Esophagus squamous epithelium (tissue), 5 donors: ENCODE data around the gene NUBPL. TPM values are rescaled to one million over a fixed set of nuclear protein-coding genes. Genes with fewer than 3 reads are reported as not detected.

ENCODE experiments used
- DNase-seq: peaks from one replicate; lab custom pipeline; 2025; lab: John Stamatoyannopoulos, UW
- H3K27ac ChIP-seq, 4 donors: fragments of 200-600 bp; sonication (generic); one replicate each; pipeline ENCODE4 v1.5.1; 2016 to 2019; ENCODE audit warnings: mild to moderate bottlenecking in 1 of 4
- H3K27me3 ChIP-seq, 4 donors: fragments of 200-600 bp; sonication (generic); 1 replicate in 3 of 4; 2 replicates in 1 of 4; pipeline versions ENCODE4 v1.5.1 to v1.6.0; 2017 to 2021; ENCODE audit warnings: antibody characterized with exemption in 1 of 4
- H3K36me3 ChIP-seq, 3 donors: fragments of 200-600 bp; sonication (generic); one replicate each; pipeline ENCODE4 v1.5.1; 2016 to 2019
- H3K4me1 ChIP-seq, 3 donors: fragments of 200-600 bp; sonication (generic); one replicate each; pipeline ENCODE4 v1.5.1; 2017 to 2019
- H3K4me3 ChIP-seq, 4 donors: fragments of 200-600 bp; sonication (generic); 1 replicate in 3 of 4; 2 replicates in 1 of 4; pipeline ENCODE4 v1.5.1; 2016 to 2019; ENCODE audit warnings: mild to moderate bottlenecking in 2 of 4, moderate library complexity in 1 of 4
- H3K9me3 ChIP-seq, 3 donors: fragments of 200-600 bp; sonication (generic); one replicate each; pipeline ENCODE4 v1.5.1; 2016 to 2019
- CTCF ChIP-seq, 6 experiments: fragments of 450-650 bp in 4 of 6; fragments of 200-600 bp in 2 of 6; sonication (generic) in 2 of 6; IDR thresholded peaks; one replicate each; pipeline ENCODE4 v1.5.1; 2016 to 2019; ENCODE audit warnings: antibody characterized with exemption in 6 of 6, mild to moderate bottlenecking in 4 of 6, moderate library complexity in 4 of 6
- POLR2A ChIP-seq, 4 donors: fragments of 450-650 bp; IDR thresholded peaks; one replicate each; pipeline ENCODE4 v1.6.1; 2017; ENCODE audit warnings: antibody characterized with exemption in 4 of 4, mild to moderate bottlenecking in 4 of 4, moderate library complexity in 3 of 4
- WGBS, 2 donors: methylation state at CpG; one replicate each; pipeline ENCODE4 v1.1.5; 2018; 5-methylcytosine and 5-hydroxymethylcytosine counted together
- intact Hi-C: fragments of 100-400 bp; cut with DNase I; formaldehyde crosslinking; loops from one replicate; pipeline ENCODE4 v1.15.0; 2022
- total RNA-seq, 4 donors: library from RNA; depleted of rRNA; stranded (reverse); fragments of >200 nt; gene quantifications; one replicate each; pipeline ENCODE4 v1.1.0, GENCODE V29; 2016
- donor health status: DM: yes; HTN: yes; CAD: no.

NUBPL gene
- total RNA-seq, 4 donors from 2014 or later, result 2.9 to 8.4 (median 6.8) TPM

GRCh38 chr14:31893221-31893757 is 332.1 kb downstream of the NUBPL start:
- Histone ChIP-seq H3K4me1 (no peaks in the 10 kb centered on the region), H3K9me3 (no peaks in the 10 kb centered on the region), H3K4me3 (no peak overlapping the region), H3K36me3 (no peaks in the 10 kb centered on the region), H3K27me3 (no peaks in the 10 kb centered on the region), H3K27ac (no peak overlapping the region)
- WGBS, 2 donors, result 70 to 81% methylated on average over 3 to 5 of the region's 5 CpGs
- no peak for DNase-seq
- no peak for TF ChIP-seq POLR2A (IDR thresholded peaks at IDR 0.05)
- no peak for TF ChIP-seq CTCF (IDR thresholded peaks at IDR 0.05)
- intact Hi-C loops, result no loop called here

- 84 to 88% methylated on average over 3 of the region's 3 CpGs for WGBS, 2 donors
- H3K4me1 ChIP-seq, result no peaks in the 10 kb centered on the region
- TF ChIP-seq CTCF (IDR thresholded peaks at IDR 0.05) (no peak), POLR2A (IDR thresholded peaks at IDR 0.05) (no peak)
- H3K36me3 ChIP-seq, result no peaks in the 10 kb centered on the region
- H3K4me3 ChIP-seq, result no peak overlapping the region
- no peak for DNase-seq
- no peaks in the 10 kb centered on the region for H3K27me3 ChIP-seq
- intact Hi-C loops, result no loop called here
- no peak overlapping the region for H3K27ac ChIP-seq
- no peaks in the 10 kb centered on the region for H3K9me3 ChIP-seq
These were observed 333.1 kb downstream of the NUBPL start for GRCh38 chr14:31894351-31894750.

- intact Hi-C loops, result no loop called here
- no peak for DNase-seq
- Histone ChIP-seq H3K27me3 (no peaks in the 10 kb centered on the region), H3K4me3 (no peak overlapping the region), H3K36me3 (no peaks in the 10 kb centered on the region), H3K9me3 (no peaks in the 10 kb centered on the region), H3K27ac (no peak overlapping the region), H3K4me1 (no peaks in the 10 kb centered on the region)
- WGBS, 2 donors, result 45 to 54% methylated on average over 2 of the region's 2 CpGs
- TF ChIP-seq POLR2A (IDR thresholded peaks at IDR 0.05), result no peak
- TF ChIP-seq CTCF (IDR thresholded peaks at IDR 0.05), result no peak
These were observed 334.0 kb downstream of the NUBPL start for GRCh38 chr14:31895206-31895605.

GRCh38 chr14:31895646-31896045 is 334.4 kb downstream of the NUBPL start:
- no peaks in the 10 kb centered on the region for H3K36me3 ChIP-seq
- no peak overlapping the region for H3K27ac ChIP-seq
- no peaks in the 10 kb centered on the region for H3K9me3 ChIP-seq
- no peaks in the 10 kb centered on the region for H3K4me1 ChIP-seq
- H3K4me3 ChIP-seq, result no peak overlapping the region
- TF ChIP-seq CTCF (IDR thresholded peaks at IDR 0.05) (no peak), POLR2A (IDR thresholded peaks at IDR 0.05) (no peak)
- DNase-seq, result no peak
- H3K27me3 ChIP-seq, result no peaks in the 10 kb centered on the region
- intact Hi-C loops, result no loop called here
- WGBS, 2 donors, result 45 to 94% methylated on average over 2 of the region's 2 CpGs

GRCh38 chr14:31897581-31898186 is 336.5 kb downstream of the NUBPL start:
- Histone ChIP-seq H3K36me3 (no peaks in the 10 kb centered on the region), H3K27me3 (no peaks in the 10 kb centered on the region), H3K4me3 (no peak overlapping the region), H3K9me3 (no peaks in the 10 kb centered on the region), H3K4me1 (peaks cover 0 to 3% (median 0%) of the 10 kb centered on the region in 3 donors), H3K27ac (no peak overlapping the region)
- WGBS, 2 donors, result 67 to 83% methylated on average over 4 of the region's 4 CpGs
- intact Hi-C loops, result no loop called here
- TF ChIP-seq CTCF (IDR thresholded peaks at IDR 0.05) (no peak), POLR2A (IDR thresholded peaks at IDR 0.05) (no peak)
- no peak for DNase-seq
